Measurements from ENCODE around the gene TBX10.
"Not testable (repeated sequence)": the region's sequence is repeated elsewhere in the genome, so short reads cannot be mapped to it uniquely, and the experiment has no call there.

TBX10 gene

DNA sequence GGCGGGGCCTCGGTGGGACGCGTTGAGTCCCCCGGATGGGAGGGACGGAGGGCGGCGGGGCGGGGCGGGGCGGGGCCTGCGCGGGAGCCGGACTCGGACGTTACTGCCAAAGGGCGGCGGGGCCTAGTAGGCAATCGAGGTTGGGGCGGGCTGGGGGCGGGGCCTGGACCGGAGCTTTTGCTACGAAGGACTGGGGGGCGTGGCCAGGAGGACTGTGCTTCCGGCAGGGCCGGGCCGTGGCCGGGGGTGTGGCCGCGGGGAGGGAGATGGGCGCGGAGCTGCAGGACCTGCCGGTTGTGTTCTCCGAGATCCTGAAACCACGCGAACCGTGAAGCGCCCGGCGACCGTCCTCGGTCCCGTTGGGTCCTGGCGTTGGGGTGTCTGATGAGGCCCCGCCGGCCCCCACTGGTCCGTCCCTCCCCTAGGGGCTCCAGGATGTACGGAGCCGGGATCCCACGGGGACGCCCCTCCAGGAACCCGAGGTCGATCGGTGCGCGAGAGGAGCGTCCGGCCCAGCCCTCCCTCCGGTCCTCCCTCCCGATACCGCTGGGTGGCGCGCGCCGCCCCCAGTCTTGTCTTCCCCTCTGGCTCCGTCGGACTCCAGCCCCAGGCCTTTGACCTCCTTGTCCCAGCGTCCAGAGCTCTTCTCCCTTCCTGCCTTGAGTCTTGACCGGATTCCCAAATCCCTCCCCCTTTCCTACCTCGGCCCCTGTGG lies 9.2 kb downstream of the TBX10 start:
- no peak for FAIRE-seq

DNA sequence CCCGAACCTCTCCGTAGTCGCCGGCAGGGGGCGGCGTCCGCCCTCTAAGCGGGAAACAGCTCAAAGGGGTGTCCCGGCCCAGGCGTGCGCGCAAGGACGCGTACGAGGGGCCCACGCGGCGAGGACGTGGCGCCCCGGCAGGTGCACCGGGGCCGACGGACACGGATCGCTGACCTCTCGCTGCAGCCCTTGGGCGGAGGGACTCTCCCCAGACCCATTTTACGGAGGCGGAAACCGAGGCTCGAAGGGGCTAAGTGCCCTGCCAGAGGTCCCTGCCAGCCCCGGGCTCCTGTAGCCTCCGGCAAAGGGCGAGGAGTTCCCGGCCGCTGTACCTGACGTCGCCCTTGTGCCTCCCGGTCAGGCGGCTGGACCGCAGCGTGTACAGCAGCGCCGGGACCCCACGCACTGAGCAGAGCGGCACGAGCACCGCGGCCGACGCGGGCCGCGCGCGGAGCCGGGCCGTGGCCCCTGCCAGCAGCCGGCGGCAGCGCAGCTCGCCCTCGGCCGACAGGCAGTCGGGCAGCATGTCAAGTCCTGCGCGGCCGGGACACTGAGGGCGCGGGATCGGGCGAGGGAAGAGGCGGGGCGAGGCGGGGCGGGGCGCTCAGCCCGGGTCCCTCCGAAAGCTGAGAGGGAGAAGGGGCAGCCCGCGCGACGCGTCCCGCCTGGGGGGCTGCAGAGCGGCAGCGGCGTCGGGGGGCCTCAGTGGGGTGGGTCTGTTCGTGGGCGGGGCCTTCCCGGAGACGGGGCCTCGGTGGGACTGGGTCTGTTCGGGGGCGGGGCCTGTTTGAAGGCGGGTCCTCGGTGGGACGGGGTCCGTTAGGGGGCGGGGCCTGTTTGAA lies 10.0 kb downstream of the TBX10 start, which contains the start of gene NUDT8:
Gene NUDT8, minus strand, starts transcription at position 552 of the 842 bp plus-strand sequence. Its CDS starts 26 bp downstream, at position 526.
- FAIRE-seq = no peak

DNA sequence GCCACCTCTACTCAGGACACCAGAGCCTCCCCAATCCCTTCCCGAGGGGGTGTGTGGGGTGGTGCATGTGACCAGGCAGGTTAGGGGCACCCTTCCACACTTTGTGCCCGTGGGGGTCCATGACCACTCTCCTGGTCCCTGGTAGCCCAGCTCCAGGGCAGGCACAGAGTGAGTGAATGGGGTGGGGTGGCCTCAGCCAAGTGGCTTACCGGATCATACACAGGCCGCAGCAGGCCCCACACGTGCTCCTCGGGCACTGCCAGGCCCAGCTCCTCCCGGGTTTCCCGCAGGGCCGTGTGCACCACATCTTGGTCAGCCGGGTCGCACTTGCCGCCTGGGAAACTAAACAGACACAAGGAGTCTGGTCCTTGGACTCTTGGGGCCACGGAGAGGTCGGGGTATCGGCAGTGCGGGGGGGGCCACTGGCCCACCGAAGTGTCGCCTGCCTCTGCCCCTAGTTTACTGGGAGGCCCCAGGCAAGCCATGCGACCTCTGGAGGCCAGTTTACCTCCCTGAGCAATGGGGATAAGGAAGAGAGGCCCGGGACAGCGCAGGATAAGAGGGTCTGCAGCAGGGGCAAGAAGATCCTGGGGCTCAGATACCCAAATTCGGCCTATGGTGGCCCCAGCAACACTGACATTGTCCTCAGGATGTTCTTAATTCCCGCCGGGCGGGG lies 10.7 kb downstream of the TBX10 start:
- FAIRE-seq = no peak

DNA sequence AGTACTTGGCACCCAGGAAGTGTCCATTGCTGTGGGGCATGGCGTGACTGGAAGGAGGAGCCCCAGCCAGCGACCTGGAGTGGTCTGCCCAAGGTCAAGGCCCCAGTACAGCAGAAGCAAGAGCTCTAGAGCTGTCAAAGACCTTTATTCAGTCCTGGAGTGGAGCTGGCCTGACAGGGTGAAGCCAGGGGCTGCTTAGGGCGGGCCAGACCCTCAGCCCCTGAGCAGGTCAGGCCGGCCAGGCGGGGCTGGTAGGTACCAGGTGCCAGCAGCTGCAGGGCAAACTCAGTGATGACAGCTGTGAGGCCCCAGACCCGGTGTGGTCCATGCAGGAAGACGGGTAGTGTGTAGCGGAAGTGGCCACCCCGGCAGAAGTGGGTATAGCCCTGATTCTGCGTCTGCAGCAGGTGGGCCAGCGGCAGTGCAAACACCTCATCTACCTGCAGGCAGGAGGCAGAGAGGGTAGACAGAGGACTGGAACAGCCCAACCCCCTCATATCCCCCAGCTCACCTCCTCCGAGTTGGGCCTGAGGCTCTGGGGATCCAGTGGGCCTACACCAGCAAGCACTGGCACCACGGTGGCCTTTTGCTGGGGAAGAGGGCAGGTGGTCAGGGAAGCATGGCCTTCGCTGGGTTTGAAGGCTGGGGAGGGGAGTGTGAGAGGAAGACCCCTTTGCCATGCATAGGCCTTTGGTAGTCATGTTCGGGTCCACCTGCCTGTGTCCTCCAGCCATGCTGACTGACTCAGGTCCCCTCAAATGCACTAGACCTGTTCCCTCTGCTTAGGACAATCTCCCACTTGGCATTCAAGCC lies 11.5 kb downstream of the TBX10 start:
- FAIRE-seq = no peak

DNA sequence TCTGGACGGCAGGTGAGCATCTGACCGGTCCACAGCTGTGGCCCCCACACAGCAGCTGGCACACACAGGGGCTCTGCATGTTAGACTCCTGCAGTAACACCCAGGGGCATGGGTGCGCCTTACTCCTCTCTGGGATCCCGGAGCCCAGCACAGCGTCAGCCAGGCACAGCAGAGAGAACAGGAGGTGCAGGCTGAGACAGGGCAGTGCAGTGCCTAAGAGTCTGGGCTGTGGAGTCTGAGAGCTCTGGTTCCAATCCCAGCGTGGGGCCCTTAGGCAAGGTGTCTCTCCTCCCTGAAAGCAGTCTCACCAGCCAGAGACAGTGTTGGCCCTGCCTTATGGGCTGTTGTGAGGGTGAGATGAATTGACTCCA lies 12.1 kb downstream of the TBX10 start:
- no peak for FAIRE-seq

DNA sequence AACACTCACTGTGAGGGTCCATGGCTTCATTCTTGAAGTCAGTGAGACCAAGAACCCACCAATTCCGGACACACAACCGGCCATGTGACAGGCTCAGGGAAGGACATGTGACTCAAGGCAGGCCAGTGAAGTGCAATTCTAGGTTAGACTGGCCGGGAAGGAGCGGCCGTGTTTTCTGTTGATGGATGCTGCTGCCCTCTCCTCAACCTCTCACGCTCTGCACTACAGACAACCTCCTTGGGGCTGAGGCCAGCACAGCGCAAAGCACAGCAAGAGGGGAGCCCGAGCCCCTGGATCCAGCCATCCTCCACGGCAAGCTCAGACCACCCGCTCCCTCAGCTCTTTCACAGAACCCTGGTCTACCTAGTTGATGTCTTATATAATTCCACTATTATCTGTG lies 12.6 kb downstream of the TBX10 start:
- no peak for FAIRE-seq

DNA sequence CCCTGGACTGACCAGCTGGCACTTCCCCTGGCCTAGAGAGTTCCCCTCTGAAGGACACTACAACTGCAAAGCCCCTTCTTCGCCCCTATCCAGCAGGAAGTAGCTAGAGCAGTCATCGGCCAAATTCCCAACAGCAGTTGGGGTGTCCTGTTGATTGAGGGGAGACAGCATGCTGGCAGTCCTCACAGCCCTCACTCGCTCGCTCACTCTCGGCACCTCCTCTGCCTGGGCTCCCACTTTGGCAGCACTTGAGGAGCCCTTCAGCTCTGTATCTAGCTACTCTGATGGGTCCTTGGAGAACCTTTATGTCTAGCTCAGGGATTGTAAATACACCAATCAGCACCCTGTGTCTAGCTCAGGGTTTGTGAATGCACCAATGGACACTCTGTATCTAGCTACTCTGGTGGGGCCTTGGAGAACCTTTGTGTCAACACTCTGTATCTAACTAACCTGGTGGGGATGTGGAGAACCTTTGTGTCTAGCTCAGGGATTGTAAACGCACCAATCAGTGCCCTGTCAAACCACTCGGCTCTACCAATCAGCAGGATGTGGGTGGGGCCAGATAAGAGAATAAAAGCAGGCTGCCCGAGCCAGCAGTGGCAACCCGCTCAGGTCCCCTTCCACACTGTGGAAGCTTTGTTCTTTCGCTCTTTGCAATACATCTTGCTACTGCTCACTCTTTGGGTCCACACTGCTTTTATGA lies 13.3 kb downstream of the TBX10 start:
- FAIRE-seq = not testable (repeated sequence)

DNA sequence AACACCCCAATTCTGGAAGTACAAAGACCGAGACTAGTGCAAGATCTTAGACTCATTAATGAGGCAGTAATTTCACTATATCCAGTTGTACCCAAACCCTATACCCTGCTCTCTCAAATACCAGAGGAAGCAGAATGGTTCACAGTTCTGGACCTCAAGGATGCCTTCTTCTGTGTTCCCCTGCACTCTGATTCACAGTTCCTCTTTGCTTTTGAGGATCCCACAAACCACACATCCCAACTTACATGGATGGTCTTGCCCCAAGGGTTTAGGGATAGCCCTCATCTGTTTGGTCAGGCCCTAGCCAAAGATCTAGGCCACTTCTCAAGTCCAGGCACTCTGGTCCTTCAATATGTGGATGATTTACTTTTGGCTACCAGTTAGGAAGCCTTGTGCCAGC lies 15.8 kb downstream of the TBX10 start:
- not testable (repeated sequence) for FAIRE-seq

DNA sequence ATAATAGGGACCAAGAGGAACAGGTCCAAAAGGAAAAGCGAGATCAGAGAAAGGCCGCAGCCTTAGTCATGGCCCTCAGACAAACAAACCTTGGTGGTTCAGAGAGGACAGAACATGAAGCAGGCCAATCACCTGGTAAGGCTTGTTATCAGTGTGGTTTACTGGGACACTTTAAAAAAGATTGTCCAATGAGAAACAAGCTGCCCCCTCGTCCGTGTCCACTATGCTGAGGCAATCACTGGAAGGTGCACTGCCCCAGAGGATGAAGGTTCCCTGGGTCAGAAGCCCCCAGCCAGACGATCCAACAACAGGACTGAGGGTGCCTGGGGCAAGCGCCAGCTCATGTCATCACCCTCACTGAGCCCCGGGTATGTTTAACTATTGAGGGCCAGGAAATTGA lies 16.7 kb downstream of the TBX10 start:
- not testable (repeated sequence) for FAIRE-seq

DNA sequence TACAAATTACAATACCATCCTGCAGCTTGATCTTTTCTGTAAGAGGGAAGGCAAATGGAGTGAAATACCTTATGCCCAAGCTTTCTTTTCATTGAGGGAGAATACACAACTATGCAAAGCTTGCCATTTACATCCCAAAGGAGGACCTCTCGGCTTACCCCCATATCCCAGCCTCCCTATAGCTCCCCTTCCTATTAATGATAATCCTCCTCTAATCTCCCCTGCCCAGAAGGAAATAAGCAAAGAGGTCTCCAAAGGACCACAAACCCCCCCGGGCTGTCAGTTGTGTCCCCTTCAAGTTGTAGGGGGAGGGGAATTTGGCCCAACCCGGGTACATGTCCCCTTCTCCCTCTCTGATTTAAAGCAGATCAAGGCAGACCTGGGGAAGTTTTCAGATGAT lies 17.6 kb downstream of the TBX10 start:
- FAIRE-seq = not testable (repeated sequence)

DNA sequence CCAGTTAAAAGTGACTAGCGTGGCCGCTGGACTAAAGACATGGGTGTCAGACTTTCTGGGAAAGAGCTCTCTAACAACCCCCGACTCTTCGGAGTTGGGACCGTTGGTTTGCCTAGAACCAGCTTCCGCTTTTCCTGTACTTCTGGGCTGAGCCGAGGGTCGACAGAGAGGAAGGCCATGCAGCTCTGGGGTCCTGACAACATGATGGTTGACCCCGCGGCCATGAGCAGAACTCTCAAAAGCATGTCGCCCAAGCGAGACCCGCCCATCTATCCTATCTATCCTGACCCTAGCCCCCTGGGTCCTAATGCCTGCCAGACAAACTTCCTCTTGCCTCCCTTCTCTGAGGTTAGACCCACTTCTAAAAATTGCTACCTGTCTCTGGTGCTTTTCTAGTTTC lies 18.9 kb downstream of the TBX10 start:
- FAIRE-seq = not testable (repeated sequence)

DNA sequence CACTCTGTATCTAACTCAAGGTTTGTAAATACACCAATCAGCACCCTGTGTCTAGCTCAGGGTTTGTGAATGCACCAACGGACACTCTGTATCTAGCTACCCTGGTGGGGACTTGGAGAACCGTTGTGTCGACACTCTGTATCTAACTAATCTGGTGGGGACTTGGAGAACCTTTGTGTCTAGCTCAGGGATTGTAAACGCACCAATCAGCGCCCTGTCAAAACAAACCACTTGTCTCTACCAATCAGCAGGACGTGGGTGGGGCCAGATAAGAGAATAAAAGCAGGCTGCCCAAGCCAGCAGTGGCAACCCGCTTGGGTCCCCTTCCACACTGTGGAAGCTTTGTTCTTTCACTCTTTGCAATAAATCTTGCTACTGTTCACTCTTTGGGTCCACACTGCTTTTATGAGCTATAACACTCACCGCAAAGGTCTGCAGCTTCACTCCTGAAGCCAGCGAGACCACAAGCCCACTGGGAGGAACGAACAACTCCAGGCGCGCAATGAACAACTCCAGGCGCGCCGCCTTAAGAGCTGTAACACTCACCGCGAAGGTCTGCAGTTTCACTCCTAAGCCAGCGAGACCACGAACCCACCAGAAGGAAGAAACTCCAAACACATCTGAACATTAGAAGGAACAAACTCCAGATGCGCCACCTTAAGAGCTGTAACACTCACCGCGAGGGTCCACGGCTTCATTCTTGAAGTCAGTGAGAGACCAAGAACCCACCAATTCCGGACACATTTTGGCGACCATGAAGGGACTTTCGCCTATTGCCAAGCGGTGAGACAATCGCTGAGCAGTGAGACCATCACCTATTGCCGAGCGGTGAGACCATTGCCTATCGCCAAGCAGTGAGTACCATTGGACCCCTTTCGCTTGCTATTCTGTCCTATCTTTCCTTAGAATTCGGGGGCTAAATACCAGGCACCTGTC lies 19.6 kb downstream of the TBX10 start:
- FAIRE-seq = not testable (repeated sequence)

DNA sequence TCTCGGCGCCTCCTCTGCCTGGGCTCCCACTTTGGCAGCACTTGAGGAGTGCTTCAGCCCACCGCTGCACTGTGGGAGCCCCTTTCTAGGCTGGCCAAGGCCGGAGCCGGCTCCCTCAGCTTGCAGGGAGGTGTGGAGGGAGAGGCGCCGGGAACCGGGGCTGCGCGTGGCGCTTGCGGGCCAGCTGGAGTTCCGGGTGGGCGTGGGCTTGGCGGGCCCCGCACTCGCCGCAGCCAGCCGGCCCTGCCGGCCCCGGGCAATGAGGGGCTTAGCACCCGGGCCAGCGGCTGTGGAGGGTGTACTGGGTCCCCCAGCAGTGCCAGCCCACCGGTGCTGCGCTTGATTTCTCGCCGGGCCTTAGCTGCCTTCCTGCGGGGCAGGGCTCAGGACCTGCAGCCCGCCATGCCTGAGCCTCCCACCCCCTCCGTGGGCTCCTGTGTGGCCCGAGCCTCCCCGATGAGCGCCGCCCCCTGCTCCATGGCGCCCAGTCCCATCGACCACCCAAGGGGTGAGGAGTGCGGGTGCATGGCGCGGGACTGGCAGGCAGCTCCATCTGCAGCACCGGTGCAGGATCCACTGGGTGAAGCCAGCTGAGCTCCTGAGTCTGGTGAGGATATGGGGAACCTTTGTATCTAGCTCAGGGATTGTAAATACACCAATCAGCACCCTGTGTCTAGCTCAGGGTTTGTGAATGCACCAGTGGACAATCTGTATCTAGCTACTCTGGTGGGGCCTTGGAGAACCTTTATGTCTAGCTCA lies 20.5 kb downstream of the TBX10 start:
- FAIRE-seq = not testable (repeated sequence)

DNA sequence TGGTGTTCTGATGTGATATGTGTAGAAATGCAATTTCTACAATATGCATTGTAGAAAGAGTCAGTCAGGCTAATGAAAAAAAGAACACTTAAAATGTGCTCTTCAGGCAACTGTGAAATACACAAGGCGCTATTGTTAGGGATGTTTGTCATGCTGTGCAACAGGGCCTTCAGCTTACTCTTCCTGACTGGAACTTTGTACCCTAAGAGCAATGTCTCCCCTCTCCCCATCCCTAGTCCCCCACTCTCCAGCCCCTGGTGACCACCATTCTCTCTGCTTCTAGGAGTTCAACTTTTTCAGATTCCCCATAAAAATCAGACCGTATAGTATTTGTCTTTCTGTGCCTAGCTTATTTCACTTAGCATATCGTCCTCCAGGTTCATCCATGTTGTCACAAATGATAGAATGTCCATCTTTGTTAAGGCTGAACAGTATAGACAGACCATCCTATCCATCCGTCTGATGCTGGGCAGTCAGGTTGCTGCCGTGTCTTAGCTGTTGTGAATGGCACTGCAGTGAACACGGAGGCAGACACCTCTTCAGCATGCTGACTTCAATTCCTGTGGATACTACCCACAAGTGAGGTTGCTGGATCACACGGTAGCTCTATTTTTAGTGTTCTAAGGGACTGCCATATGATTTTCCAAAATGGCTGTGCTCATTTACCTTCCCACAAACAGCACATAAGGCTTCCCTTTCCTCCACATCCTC lies 22.2 kb downstream of the TBX10 start:
- FAIRE-seq = no peak

DNA sequence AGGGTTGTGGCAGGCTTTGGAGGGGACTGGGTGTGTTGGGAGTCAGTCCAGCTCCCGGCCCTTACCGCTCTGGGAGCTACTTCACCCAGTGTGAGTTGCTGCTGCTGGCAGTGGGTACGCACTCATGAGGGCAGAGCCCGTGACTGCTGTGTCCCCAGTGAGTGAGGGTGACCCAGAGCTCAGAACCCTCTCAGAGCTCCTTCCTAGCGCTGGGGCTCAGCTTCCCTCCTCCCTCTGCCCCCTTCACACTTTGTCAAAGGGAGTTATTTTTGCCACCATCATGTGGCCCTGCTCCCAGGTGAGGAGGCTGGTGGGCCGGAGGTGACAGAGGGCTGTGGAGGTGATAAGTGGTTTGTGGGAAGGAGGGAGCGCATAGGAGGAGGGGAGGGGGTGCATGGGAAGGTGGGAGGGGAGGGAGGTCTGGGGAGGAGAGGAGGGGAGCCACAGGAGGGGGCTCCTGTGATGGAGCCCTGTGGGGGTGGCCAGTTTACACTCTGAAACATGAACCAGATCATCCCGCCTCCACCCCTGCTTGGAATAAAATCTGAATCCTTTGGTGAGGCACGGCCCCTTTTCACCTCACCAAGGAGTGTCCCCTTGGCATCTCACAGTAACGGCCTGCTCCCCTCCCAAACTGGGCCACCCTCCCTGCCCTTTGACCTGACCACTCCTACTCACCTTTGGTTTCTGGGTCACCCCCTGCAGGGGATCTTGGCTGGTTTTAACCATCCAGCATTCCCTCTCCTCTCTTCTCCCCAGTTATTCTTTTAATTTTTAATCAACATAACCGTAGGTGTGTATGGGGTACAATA lies 22.9 kb downstream of the TBX10 start:
- no peak for FAIRE-seq

DNA sequence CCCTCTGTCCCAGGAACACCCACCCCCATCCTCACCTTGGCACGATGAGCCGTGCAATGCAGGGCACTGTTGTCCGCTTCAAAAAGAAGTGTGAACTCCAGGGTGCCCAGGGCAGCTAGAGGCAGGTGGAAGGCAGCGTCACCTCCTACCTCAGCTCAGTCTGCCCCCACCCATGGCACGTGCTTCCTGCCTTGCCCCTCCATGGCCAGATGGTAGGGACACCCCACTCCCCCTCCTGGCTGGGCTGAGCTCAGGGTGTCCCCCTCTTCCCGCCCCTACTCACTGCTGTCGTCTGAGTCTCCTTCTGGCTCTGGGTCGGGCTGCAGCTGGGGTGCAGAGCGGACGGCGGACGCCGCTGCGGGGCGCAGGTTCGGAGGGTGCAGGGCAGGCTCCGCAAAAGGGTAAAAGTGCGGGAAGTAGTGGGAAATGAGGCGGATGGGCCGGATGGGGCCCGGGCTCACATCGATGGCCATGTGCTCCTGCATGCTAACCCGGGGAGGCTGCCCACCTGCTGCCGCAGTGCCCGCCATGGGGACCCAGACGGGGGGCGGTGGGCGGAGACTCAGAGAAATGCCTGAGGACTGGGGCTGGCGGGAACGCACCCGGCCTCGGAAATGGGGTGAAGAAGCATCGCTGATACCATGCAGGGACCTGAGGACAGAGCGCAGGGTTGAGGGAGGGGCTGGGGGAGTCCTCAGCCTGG lies 23.7 kb downstream of the TBX10 start:
- FAIRE-seq = no peak
